ENCODE data around the gene TTI1. TPM values are rescaled to one million over a fixed set of nuclear protein-coding genes. Genes with fewer than 3 reads are reported as not detected.
"Not testable (repeated sequence)": the region's sequence is repeated elsewhere in the genome, so short reads cannot be mapped to it uniquely, and the experiment has no call there.

The TTI1 gene
- total RNA-seq, 2 donors from 2014 or later, result 9.6 to 13.6 TPM

DNA sequence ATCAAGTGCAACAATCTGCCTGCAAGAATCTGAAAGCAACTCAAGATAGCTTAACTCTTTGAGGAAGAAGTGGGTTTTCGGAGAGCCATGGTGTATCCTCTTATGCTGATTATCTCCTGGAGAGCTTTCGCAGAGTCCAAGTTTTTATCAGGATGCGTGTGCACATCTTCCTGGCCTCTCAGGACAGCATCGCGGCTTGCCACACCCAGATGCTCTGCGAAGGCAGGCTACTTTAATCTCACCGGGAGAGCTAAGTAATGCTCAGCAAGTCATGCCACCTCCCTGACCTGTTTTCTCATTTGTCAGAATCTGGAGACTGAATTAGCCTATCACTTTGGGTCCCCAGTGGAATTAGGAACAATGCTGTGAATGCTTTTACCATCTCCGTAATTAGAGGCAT lies 52.9 kb downstream of the TTI1 start:
- intact Hi-C loops (cut with DNase I, micrococcal nuclease), result no loop called here
- DNase-seq (no peak), ATAC-seq (no peak)

DNA sequence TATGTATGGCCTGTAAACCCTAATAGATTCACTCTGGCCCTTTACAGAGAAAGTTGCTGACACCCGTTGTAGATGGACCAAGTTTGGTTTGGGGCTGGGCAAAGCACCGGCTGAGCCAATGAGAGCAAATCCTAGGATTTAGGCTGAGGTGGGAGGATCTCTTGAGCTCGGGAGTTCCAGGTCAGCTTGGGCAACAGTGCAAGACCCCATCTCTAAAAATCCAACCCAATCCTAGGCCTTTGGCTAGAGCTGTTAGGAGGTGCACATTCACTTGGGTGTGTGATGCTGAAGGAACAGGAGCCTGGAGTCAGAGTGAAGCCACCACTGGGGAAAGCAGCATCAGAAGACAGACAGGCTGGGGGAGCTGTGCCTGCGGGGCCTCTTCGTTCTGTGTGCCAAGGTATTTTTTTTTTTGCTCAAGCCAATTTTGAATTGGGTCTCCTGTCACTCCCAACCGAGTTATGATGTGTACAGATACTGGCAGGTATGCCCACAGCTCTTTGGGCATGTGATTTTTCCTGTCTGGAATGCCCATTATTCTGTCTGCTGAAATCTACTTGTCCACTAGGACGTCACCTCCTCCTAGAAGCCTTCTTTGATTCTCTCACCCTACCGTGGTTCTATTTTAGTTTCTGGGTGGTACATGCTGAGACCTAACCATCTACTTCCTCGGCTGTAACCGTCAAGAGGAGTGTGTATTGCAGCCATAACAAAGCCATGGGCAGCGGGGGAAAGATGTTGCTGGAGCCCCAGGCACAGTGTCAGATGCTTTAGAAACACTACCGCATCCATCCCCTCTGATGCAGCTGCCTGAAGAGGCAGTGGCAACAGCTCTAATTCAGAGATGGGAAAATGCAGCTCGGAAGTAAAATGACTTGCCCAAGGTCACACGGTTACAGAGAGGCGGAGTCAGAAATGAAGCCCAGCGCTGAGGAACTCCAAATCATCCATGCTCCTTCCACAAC lies 54.0 kb downstream of the TTI1 start:
- ATAC-seq, result no peak
- no peak for DNase-seq
- intact Hi-C loops (cut with DNase I, micrococcal nuclease), result no loop called here

DNA sequence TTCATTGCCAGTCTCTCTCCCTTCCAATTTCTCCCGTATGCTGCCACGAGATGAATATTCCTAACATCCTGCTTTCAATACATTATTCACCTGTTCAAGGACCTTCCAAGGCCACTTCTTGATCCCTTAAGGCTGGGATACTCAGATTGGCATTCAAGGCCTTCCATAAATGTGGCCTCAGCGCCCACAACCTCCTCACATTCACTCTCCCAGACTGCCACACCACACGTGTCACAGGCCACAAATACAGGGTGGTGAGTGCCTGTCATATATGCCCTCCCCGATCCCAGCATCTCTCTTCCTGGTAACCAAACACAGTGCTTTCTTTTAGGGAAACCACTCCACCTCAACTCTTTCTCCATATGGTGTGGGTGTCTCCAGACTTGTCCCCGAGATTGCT lies 55.5 kb downstream of the TTI1 start:
- ATAC-seq, result no peak
- no peak for DNase-seq
- intact Hi-C loops (cut with DNase I, micrococcal nuclease), result no loop called here

DNA sequence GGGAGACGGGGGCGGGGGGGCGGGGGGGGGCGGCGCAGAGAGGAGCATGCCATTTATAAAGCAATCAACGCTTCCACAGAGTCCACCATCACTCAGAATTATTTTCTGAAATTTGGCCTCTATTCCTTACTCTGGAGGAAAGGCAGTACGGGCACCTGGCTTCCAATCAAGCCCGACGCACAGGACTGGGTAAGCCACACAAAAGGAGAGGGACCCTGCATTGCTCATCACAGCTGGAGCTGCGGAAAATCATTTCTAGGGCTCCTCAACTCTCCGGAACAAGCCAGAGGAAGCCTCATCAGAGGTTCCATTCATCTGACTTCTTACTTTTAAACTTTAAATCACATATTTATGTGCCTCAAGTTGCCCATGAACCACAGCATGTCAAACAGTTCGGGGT lies 55.9 kb downstream of the TTI1 start:
- DNase-seq, result no peak
- intact Hi-C loops (cut with DNase I, micrococcal nuclease), result no loop called here
- no peak for ATAC-seq

DNA sequence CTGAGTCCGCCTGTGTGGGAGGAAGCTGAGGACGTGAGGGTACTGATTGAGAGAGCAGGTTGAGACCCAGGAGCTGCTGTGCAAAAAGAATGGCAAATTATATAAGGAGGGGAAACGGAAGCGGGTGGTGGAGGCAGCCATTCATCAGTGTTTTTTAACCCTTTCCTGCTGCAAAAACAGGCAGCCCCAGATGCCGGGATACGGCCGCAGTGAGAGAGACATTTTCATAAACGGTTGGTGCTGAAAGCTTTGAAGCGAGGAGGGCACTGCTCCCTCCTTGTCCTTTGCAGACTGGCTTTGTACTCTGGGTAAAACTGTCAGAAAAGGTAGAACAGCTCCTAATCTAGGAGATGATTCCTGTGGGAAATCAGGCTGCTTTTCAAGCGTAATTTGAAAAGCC lies 56.4 kb downstream of the TTI1 start:
- DNase-seq, result no peak
- intact Hi-C loops (cut with DNase I, micrococcal nuclease), result no loop called here
- no peak for ATAC-seq

DNA sequence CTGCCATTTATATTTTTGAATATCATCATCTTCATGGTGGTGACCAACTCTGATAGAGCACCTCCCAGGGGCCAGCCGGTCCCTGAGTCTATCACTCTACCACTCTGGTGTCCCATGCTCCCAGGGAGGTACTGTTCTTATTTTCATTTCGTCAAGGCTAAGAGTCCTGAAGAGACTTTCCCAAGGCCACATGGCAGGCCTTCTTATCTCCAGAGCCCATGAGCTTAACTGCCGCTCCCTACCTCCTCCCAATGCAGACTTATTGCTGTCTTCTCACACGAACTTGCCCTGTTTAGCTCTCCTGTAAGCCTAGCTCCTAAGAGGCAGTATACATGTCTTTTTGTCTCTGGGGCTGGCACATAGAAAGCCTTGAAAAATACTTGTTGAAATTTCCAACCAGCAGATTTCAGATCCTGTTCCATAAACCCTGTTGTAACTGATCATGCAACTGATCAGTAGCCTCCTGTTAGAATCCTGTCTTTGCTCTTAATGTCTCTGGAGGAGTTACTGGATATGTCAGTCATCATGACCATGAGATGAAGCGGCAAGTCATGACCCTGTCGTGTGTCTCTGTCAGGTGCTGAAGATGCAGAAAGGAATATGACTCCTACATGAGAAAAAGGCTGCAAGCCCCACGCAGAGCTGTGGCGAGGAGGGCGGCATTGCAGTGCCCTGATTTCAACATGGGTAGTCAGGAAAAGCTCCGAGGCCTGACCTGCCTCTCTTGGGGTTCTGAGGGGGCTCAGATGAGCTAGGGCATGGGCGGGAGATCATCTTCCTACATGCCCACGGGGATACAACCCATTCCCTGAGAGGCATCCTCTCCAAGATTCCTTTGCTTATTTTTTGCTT lies 60.0 kb downstream of the TTI1 start:
- DNase-seq (no peak), ATAC-seq (no peak)

DNA sequence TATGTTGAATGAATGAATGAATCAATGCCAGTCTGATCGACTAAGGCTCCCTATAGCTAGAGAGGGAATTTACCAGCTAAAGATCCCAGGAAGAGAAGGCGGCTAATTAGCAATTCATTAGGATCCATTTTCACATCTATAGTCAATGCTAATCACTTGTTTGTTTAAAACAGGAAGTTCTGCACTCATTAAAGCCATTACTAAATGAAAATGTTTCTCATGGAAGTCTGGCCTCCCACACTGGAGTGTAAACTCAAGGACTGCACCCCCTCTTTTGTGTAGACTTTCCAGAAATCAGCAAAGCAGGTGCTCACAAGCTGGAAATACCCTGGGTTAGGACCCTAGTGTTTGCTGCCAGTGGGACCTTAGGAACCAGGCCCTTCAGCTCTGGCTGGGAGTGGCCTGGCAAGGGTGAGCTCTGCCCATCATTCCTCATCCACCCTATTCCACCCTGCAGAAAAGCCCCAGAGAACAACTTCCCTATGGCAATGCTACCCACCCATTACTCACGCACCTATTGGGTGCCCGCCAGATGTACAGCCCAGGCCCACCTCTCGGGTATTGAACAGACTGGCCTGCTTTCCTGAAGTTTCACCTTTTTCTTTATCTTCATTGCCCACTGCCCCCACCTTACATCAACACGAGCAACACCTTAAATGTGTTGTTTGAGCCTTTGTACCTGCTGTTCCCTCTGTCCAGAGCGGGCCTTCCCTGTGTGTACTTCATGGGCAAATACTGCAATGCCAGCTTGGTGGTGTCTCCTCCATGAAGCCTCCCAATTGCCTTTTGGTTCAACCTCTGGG lies 60.8 kb downstream of the TTI1 start:
- ATAC-seq (no peak), DNase-seq (no peak)
- intact Hi-C loops (cut with DNase I, micrococcal nuclease), result no loop called here

More for the DNA sequence above, 60.0 kb downstream of the TTI1 start:
- intact Hi-C loops (cut with DNase I, micrococcal nuclease), result no loop called here

DNA sequence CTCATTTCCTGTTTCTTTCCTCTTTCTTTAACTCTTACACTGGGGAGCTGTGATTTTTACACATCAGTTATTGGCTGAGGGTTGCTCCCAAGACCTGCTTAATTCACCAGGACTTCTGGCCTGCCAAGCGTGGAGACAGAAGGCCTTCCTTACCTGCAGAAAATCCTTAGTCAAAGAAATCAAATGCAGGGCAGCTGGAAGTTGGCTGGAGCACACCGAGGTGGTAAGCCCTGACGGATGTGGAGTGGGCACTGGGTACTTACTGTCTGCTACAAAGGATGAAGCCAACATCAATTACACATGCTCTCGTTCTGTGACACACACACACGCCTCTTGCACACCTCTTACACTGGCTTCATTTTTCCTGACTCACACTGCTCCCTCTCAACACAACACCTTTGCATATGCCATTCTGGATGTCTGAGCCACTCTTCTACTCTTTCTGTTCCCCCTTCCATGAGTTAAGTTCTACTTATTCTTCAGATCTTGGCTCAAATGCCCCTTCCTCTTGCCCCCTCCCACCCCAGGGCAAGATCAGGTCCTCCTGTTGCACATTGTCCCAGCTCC lies 61.6 kb downstream of the TTI1 start:
- intact Hi-C loops (cut with DNase I, micrococcal nuclease), result no loop called here
- DNase-seq (no peak), ATAC-seq (no peak)

DNA sequence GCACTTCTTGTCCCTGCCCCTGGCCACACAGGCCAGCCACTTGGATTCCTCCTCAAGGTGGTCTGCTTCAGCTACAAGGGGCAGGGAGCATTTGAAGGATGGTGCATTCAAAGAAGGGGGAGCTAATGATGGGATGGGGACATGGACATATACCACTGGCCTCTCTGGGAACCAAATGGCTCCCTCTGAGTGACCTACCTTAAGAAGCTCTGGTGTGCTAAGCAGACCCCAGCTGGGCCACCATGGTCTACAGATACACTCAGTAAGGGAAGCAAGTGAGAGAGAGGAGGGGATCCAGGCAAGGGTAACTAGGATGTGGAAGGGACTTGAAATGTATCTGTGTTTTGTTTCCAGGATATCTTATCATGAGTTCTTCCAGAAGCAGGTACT lies 62.4 kb downstream of the TTI1 start:
- intact Hi-C loops (cut with DNase I, micrococcal nuclease), result no loop called here
- no peak for DNase-seq
- no peak for ATAC-seq

DNA sequence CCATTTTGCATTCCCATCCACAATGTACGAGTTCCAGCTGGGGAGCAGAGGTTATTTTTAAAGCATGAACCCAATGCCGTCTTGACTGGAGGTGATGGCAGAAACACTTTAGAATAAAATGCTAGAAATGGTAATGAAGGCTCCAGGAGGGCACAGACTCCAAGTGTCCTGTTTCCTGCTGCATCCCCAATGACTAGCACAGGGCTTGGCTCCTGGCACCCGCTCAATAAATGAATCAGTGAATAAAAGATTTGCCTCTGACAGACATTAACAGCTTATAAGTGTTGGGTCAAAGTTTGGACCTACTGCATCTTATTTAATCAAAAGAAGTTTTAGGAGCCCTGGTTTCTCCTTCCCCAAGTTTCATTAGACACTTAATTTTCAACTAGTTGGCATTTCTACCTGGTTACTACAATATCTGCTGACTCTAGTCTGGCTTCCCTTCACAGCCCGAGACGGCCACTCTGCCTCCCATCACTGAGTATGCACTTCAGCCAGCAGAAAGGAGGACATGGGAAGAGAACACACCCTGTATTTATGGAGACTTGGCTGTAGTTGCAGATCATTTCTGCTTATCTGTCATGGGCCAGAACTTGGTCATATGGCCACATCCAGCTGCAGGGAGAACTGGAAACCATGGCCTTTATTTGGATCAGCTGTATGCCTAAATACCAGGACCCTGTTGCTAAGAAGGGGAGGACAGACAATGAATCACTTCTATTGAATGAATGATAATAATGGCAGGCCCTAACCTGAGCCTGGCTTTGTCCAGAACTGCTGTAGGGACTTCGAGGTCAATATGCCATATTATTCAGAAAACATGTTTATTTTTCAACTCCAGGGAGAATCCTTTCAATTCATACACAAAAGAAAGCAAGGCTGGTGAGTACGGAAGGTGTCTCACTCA lies 63.1 kb downstream of the TTI1 start:
- DNase-seq (no peak), ATAC-seq (no peak)
- intact Hi-C loops (cut with DNase I, micrococcal nuclease), result no loop called here

DNA sequence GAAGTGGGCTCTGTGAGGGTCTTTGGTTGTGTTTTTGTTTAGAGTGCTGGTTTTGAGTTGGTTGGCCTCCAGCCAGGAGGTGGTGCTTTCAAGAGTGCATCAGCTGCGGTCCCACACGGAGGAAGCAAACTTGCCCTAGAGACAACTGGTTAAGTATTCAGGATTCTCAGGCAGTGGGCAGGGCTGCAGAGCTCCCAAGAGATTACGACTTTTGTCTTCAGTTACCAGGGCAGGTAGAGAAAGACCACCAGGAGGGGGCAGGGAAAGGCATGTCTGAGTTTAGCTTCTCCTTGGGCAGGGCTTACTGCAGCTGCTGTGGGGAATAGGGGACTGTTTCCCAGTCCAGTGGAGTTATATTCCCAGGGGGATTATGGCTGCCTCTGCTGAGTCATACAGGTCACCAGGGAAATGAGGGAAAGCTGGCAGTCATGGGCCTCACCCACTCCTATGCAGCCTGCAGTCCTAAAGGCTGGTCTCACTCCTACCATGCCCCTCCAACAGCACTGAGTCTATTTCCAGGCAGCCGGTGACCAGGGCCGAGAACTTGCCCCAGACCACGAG lies 64.3 kb downstream of the TTI1 start:
- intact Hi-C loops (cut with DNase I, micrococcal nuclease), result no loop called here
- ATAC-seq, result no peak
- no peak for DNase-seq

DNA sequence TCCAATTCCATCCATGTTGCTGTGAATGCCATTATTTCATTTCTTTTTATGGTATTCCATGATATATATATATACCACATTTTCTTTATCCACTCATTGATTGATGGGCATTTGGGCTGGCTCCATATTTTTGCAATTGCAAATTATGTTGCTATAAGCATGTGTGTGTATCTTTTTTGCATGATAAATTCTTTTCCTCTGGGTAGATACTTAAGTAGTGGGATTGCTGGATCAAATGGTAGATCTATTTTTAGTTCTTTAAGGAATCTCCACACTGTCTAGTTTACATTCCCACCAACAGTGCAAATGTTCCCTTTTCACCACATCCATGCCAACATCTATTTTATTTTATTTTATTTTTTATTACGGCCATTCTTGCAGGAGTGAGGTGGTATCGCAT lies 69.8 kb downstream of the TTI1 start:
- ATAC-seq; DNase-seq; intact Hi-C loops (cut with DNase I, micrococcal nuclease): not testable (repeated sequence)

DNA sequence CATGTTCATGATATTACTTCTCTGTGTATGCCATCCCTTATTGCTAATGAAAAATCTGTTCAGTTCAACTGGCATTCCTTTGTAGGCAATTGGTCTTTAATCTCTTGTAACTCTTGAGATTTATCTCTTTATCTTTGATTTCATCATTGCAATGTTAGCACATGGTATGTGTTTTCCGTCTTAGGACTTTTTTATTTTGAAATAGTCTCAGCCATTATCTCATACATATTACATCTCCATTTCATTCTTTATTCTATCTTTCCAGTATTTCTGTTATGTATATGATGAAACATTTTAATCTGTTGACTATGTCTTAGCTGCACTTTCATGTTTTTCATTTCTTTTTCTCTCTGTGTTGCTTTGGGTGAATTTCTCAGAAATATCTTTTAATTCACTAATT lies 72.2 kb downstream of the TTI1 start:
- intact Hi-C loops (cut with DNase I, micrococcal nuclease), result no loop called here
- ATAC-seq, result no peak
- no peak for DNase-seq

DNA sequence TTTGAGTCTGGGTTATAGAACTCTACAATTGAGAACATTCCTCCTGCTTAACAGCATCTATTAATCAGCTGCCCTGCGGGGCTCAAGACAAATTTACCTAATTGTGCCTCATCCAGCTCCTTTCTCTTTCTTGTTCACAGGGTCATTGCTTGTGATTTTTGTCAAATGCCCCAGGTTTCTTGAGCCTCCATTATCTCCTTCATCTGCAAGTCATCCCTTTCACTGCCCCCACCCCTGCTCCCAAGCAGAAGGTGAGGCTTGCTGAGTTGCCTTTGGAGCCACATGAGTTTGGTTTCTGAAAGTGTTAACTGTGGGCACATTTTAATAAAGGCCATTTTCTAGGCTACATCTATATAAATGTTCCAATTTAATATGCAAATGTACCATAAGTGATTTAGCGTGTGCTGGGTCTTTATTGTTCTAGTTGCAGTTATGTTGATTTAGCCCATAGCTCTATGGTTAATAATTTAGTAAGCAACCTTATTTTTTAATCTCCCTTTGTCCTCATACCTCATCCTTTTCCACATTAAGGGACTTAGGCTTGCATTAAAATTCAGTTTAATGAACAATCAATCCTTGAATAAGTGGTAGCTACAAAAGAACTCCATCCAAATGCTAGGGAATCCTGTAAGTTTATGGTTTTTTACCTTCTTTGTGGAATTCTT lies 74.3 kb downstream of the TTI1 start:
- intact Hi-C loops (cut with DNase I, micrococcal nuclease), result no loop called here
- no peak for DNase-seq
- ATAC-seq, result no peak

DNA sequence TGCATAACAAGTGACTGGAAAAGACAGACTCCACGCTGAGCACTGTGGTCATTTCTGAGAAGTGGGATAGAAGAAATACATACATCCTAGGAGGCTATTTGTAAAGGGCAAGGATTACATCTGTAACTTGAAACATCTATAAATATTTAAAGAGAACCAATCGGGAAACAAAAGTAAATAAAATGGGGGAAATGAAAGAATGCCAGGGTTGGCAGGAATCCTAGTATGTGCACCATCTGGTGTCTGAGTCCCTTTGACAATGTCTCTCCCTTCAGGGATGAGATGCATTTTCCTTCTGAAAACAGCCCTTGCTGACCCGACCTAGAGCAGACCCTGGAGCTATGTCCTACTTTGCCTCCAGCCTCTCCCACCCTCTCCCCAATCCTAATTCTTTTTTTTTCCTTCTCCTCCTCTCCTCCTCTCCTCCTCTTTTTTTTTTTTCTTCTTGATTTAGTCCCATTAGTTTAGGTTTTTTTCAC lies 77.1 kb downstream of the TTI1 start:
- peak; percentile 18 for ATAC-seq
- intact Hi-C loops (cut with DNase I, micrococcal nuclease), result no loop called here
- no peak for DNase-seq

DNA sequence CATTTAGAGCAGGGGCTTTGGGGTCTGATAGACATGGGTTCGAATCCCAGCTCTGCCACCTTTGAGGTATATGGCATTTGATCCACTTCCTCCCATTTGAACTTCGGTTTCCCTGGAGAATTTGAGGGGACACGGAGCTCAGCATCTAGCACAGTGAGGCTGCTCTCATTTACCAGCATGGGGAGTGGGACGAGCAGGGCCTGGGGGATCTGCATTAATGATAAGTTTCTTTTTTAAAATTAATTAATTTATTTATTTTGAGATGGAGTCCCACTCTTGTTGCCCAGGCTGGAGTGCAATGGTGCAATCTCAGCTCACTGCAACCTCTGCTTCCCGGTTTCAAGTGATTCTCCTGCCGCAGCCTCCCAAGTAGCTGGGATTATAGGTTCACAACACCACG lies 77.7 kb downstream of the TTI1 start:
- no peak for DNase-seq
- intact Hi-C loops (cut with DNase I, micrococcal nuclease), result no loop called here
- ATAC-seq, result no peak

DNA sequence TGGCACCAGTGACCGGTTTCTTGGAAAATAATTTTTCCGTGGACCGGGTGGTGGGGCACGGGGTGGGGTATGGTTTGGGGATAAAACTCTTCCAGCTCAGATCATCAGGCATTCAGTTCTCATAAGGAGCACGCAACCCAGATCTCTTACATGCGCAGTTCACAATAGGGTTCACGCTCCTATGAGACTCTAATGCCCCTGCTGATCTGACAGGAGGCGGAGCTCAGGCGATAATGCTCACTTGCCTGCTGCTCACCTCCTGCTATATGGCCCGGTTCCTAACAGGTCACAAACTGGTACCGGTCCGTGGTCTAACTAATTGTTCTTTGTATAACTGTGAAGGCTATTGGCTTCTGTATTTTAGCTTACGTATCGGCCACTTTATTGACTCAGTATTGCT lies 78.6 kb downstream of the TTI1 start:
- ATAC-seq, result no peak
- intact Hi-C loops (cut with DNase I, micrococcal nuclease), result no loop called here

More for the DNA sequence above, 78.6 kb downstream of the TTI1 start:
- DNase-seq, result no peak

Data from left colon (tissue), 2 donors.